Smooth muscle cell (in vitro differentiated cells): Measurements from ENCODE around the gene FASTKD3. TPM values are rescaled to one million over a fixed set of nuclear protein-coding genes. Genes with fewer than 3 reads are reported as not detected.

Experiments used
- DNase-seq: peaks from one replicate; lab custom pipeline; 2025; ENCODE audit not compliant: unreplicated experiment; lab: John Stamatoyannopoulos, UW
- H2AFZ ChIP-seq: fragments of 200-600 bp; sonication (generic); 2 replicates; pipeline ENCODE4 v1.6.0; 2016; ENCODE audit warnings: antibody characterized with exemption, low read depth, mild to moderate bottlenecking
- H3F3A ChIP-seq: fragments of 200-600 bp; sonication (generic); 2 replicates; pipeline ENCODE4 v1.6.0; 2017; ENCODE audit warnings: antibody characterized with exemption, low read depth
- H3K27ac ChIP-seq: fragments of 200-600 bp; sonication (generic); 2 replicates; pipeline ENCODE4 v1.5.1; 2016; ENCODE audit warnings: low read depth, mild to moderate bottlenecking
- H3K27me3 ChIP-seq: fragments of 200-600 bp; sonication (generic); 2 replicates; pipeline ENCODE4 v1.6.1; 2016; ENCODE audit warnings: low read depth, mild to moderate bottlenecking
- H3K36me3 ChIP-seq: fragments of 200-600 bp; sonication (generic); 2 replicates; pipeline ENCODE4 v1.5.1; 2016; ENCODE audit warnings: low read depth
- H3K4me1 ChIP-seq: fragments of 200-600 bp; sonication (generic); 2 replicates; pipeline ENCODE4 v1.5.1; 2016; ENCODE audit warnings: low read depth
- H3K4me2 ChIP-seq: fragments of 200-600 bp; sonication (generic); 2 replicates; pipeline ENCODE4 v1.6.0; 2016; ENCODE audit warnings: mild to moderate bottlenecking
- H3K4me3 ChIP-seq: fragments of 200-600 bp; sonication (generic); 2 replicates; pipeline ENCODE4 v1.5.1; 2016; ENCODE audit warnings: mild to moderate bottlenecking
- H3K79me2 ChIP-seq: fragments of 200-600 bp; sonication (generic); 2 replicates; pipeline ENCODE4 v1.6.0; 2016; ENCODE audit warnings: low read depth, mild to moderate bottlenecking
- H3K9ac ChIP-seq: fragments of 200-600 bp; sonication (generic); 2 replicates; pipeline ENCODE4 v1.6.0; 2016; ENCODE audit warnings: low read depth
- H3K9me3 ChIP-seq: fragments of 200-600 bp; sonication (generic); replicated peaks from 2 replicates; pipeline ENCODE4 v1.5.1; 2016; ENCODE audit warnings: low read depth
- H4K20me1 ChIP-seq: fragments of 200-600 bp; sonication (generic); 2 replicates; pipeline ENCODE4 v1.6.0; 2016; ENCODE audit warnings: low read depth
- CTCF ChIP-seq: fragments of 200-600 bp; sonication (generic); IDR thresholded peaks from 2 replicates; pipeline ENCODE4 v1.5.1; 2017; ENCODE audit warnings: borderline replicate concordance, mild to moderate bottlenecking, antibody characterized with exemption; ENCODE audit not compliant: insufficient read depth, poor library complexity, severe bottlenecking
- WGBS: methylation state at CpG from one replicate; pipeline ENCODE4 v1.1.7; 2016; ENCODE audit warnings: low lambda C conversion rate; 5-methylcytosine and 5-hydroxymethylcytosine counted together
- polyA plus RNA-seq: library from polyadenylated mRNA; unstranded; fragments of >200 nt; fragmentation: Nextera tagmentation; extraction: Ambion mirVana; gene quantifications from 2 replicates; pipeline ENCODE4 v1.2.1, GENCODE V29; 2016
- total RNA-seq: library from RNA; depleted of rRNA; stranded (reverse); fragments of >200 nt; gene quantifications from 2 replicates; pipeline ENCODE4 v1.2.3, GENCODE V29; 2014

The FASTKD3 gene
- total and polyA plus RNA-seq, 2 experiments from 2014 or later, result 12.6 to 16.5 TPM

GRCh38 chr5:7875151-7875550 is 6.3 kb upstream of the FASTKD3 start:
- no peak overlapping the region for H3K9ac ChIP-seq
- WGBS, result over 99% methylated on average over 4 of the region's 4 CpGs
- H2AFZ ChIP-seq, result no peak overlapping the region
- H3F3A ChIP-seq, result peaks cover 3% of the 10 kb centered on the region
- H3K9me3 ChIP-seq, result no peaks in the 10 kb centered on the region
- H3K27ac ChIP-seq, result no peak overlapping the region
- peaks cover 61% of the 10 kb centered on the region for H3K79me2 ChIP-seq
- DNase-seq, result no peak
- peaks cover 79% of the 10 kb centered on the region for H4K20me1 ChIP-seq
- no peak overlapping the region for H3K4me2 ChIP-seq
- H3K4me1 ChIP-seq, result peaks cover 3% of the 10 kb centered on the region
- no peaks in the 10 kb centered on the region for H3K27me3 ChIP-seq
- H3K4me3 ChIP-seq, result no peak overlapping the region
- no peak for TF ChIP-seq CTCF
- H3K36me3 ChIP-seq, result peaks cover 11% of the 10 kb centered on the region

GRCh38 chr5:7874639-7875038 is 5.8 kb upstream of the FASTKD3 start:
- DNase-seq, result no peak
- no peak overlapping the region for H3K9ac ChIP-seq
- peaks cover 66% of the 10 kb centered on the region for H3K79me2 ChIP-seq
- H3K4me3 ChIP-seq, result no peak overlapping the region
- no peak overlapping the region for H3K27ac ChIP-seq
- H2AFZ ChIP-seq, result no peak overlapping the region
- H4K20me1 ChIP-seq, result peaks cover 81% of the 10 kb centered on the region
- H3K27me3 ChIP-seq, result no peaks in the 10 kb centered on the region
- 98% methylated on average over 2 of the region's 2 CpGs for WGBS
- peaks cover 3% of the 10 kb centered on the region for H3F3A ChIP-seq
- TF ChIP-seq CTCF, result no peak
- H3K36me3 ChIP-seq, result peaks cover 11% of the 10 kb centered on the region
- H3K4me2 ChIP-seq, result no peak overlapping the region
- H3K9me3 ChIP-seq, result no peaks in the 10 kb centered on the region
- peaks cover 8% of the 10 kb centered on the region for H3K4me1 ChIP-seq

GRCh38 chr5:7873216-7873615 is 4.4 kb upstream of the FASTKD3 start:
- Histone ChIP-seq H3K4me2 (no peak overlapping the region), H3K9ac (no peak overlapping the region), H3K79me2 (peaks cover 75% of the 10 kb centered on the region), H3K27me3 (no peaks in the 10 kb centered on the region), H3K27ac (no peak overlapping the region), H3K36me3 (peaks cover 11% of the 10 kb centered on the region), H4K20me1 (peaks cover 70% of the 10 kb centered on the region), H3F3A (peaks cover 3% of the 10 kb centered on the region), H2AFZ (no peak overlapping the region), H3K9me3 (no peaks in the 10 kb centered on the region), H3K4me3 (no peak overlapping the region), H3K4me1 (peaks cover 10% of the 10 kb centered on the region)
- no peak for DNase-seq
- 93% methylated on average over 9 of the region's 9 CpGs for WGBS
- no peak for TF ChIP-seq CTCF

- Histone ChIP-seq H3K4me2 (no peak overlapping the region), H3F3A (no peaks in the 10 kb centered on the region), H3K27me3 (no peaks in the 10 kb centered on the region), H3K79me2 (peaks cover 72% of the 10 kb centered on the region), H3K4me3 (no peak overlapping the region), H2AFZ (no peak overlapping the region), H3K9me3 (no peaks in the 10 kb centered on the region), H4K20me1 (peaks cover 64% of the 10 kb centered on the region), H3K9ac (no peak overlapping the region), H3K4me1 (peaks cover 14% of the 10 kb centered on the region), H3K36me3 (peaks cover 11% of the 10 kb centered on the region), H3K27ac (no peak overlapping the region)
- DNase-seq, result no peak
- WGBS, result 72% methylated on average over 4 of the region's 4 CpGs
- TF ChIP-seq CTCF, result no peak
Observed at GRCh38 chr5:7872517-7873130, 3.8 kb upstream of the FASTKD3 start.
